GM12874 (cell line): Measurements from ENCODE around the gene DUSP5.

Source experiments
- CTCF ChIP-seq: IDR thresholded peaks from 2 replicates; pipeline ENCODE4 v1.5.1; 2011; ENCODE audit warnings: low read depth, mild to moderate bottlenecking, control low read depth, low read length, moderate library complexity; ENCODE audit not compliant: insufficient read depth

DUSP5 gene

GRCh38 chr10:110474017-110474416, 23.7 kb upstream of the DUSP5 start:
- no peak for TF ChIP-seq CTCF

GRCh38 chr10:110474826-110475225, 22.9 kb upstream of the DUSP5 start:
- TF ChIP-seq CTCF, result no peak

DNA sequence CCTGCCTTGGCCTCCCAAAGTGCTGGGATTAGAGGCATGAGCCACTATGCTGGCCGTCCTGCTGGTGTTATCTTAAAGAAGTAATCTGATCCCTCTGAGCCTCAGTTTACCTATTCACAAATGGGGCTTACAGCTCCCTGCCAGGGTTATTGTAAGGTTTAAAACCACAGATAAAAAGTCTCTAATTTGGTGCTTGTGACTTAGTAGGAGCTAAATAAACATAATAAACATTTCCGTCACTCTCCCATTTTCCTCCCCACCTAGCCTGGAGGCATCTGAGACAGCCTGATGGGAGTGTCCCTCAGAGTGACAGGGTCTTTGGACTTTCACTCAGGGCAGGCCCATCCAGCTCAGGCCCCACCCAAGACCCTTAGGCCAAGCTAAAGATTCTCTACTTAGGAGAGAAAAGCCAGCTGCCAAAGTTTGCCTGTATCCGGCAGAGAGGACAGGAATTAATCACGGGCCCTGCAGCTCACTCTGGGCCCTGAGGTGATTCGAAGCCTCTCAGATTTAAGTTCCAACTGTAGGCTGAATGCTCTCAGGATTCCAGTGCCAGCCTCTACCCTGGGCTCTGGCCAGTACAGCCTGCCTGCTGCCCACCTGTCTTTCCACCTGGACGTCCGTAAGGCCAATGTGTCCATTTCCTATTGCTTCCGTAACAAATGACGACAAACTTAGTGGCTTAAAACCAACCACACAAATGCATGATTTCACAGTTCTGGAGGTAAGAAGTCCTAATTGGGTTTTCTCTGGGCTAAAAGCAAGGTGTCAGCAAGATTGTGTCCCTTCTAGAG, 21.8 kb upstream of the DUSP5 start:
- no peak for TF ChIP-seq CTCF

- no peak for TF ChIP-seq CTCF
Measured at GRCh38 chr10:110479710-110480109, 18.0 kb upstream of the DUSP5 start.

- no peak for TF ChIP-seq CTCF
Measured at GRCh38 chr10:110480387-110480786, 17.3 kb upstream of the DUSP5 start.

DNA sequence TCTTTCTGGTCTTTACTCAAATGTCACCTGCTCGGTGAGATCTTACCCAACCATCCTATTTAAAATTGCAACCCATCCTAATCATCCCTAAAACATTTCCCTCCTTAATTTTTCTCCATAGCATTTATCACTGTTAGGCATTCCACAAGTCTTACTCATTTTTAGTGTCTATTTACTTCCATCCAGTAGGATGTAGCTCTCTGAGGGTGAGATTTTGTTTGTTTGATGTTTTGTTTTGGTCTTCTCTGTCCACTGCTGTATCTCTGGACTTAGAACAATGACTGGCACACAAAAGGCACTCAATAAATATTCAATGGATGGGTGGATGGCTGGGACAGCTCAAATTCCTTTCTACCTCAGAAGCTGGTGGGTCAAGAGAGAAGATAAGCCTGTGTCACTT, 15.8 kb upstream of the DUSP5 start:
- no peak for TF ChIP-seq CTCF

DNA sequence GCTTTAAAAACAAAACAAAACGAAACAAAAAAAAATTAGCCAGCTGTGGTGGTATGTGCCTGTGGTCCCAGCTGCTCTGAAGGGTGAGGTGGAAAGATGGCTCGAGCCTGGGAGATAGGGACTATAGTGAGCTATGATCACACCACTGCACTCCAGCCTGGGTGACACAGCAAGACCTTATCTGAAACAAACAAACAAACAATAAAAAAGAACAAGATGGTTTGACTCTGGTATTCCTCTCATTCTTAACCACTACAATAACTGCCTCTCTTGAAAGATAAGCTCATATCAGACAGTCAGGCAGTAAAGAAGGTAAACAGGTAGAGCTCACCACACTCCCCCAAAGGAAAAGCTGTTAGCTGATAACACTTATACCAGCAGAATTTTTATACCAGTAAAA, 14.1 kb upstream of the DUSP5 start:
- TF ChIP-seq CTCF, result no peak
